Measurements from ENCODE around the gene DDRGK1. TPM values are rescaled to one million over a fixed set of nuclear protein-coding genes. Genes with fewer than 3 reads are reported as not detected.

Gene DDRGK1
- total and polyA plus RNA-seq, 2 of the 8 experiments (the other 6 are each of a cell fraction or from before 2014, with no cell fraction given), result 29.4 to 42.0 TPM

DNA sequence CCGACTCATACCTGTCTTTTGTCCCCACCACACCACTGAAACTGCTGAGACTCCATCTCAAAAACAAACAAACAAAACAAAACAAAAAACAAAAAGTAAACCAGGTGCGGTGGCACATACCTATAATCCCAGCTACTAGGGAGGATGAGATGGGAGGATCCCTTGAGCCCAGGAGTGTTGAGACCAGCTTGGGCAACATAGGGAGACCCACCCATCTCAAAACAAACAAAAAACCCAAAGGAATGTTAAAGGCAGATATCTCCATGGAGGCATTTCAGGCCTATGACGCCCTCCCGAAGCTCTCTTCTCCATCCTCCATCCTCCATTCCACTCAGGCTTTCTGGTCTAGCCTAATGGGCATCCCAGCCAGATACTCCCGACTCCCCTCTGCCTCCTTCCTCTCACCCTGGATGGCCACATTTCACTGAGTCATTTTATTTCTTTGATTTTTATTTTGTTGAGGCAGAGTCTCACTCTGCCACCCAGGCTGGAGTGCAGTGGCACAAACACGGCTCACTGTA is 37.8 kb upstream of the DDRGK1 start:
- CTCF ChIA-PET (ENCODE audit: partially characterized antibody), result interaction anchor here (0.6 to 6.2 kb wide), 3 partner anchors 8 to 179 kb away, joined by 3 to 47 read pairs (median 4); no protein-coding TSS in a partner anchor
- 95% methylated on average over 6 of the region's 6 CpGs; no CpG with 5 or more reads in 1 of the 2 experiments for WGBS, 2 experiments (ENCODE audit: extremely low coverage in 1 of 2, insufficient coverage in 1 of 2, insufficient read length in 1 of 2, insufficient replicate concordance in 2 of 2, low coverage in 1 of 2, low lambda C conversion rate in 2 of 2, missing lambda C conversion rate in 1 of 2)
- Histone ChIP-seq H2BK20ac (ENCODE audit: low read length) (no peak overlapping the region), H3K36me3 (ENCODE audit: control insufficient read depth in 2 of 4, insufficient read depth in 4 of 4, low read length in 3 of 4) (no peaks in the 10 kb centered on the region), H3K4me2 (ENCODE audit: insufficient read depth in 1 of 2, low read depth in 2 of 2, low read length in 2 of 2) (no peak overlapping the region), H2BK12ac (ENCODE audit: low read depth, low read length) (no peak overlapping the region), H3K14ac (ENCODE audit: insufficient read length) (no peak overlapping the region), H3K23me2 (ENCODE audit: low read depth, low read length) (peaks cover 16% of the 10 kb centered on the region; the same call in 1 of the 2 replicates), H3K4ac (replicated peaks; ENCODE audit: insufficient read length, low read depth, low read length) (no peak overlapping the region), H2BK5ac (ENCODE audit: low read depth, low read length) (no peak overlapping the region), H2BK120ac (replicated peaks; ENCODE audit: low read depth, low read length) (no peak overlapping the region), H3K4me1 (replicated peaks in 1 of 4; ENCODE audit: control insufficient read depth in 3 of 4, insufficient read depth in 4 of 4, low read length in 3 of 4) (peaks cover 0 to 19% (median 7%) of the 10 kb centered on the region in 4 experiments; a peak in 6 of 7 replicates), H3K4me3 (ENCODE audit: extremely low read depth in 1 of 4, insufficient read depth in 2 of 4, low read depth in 3 of 4, low read length in 4 of 4) (no peak overlapping the region), H3K79me1 (ENCODE audit: low read depth, low read length) (no peaks in the 10 kb centered on the region), H3K56ac (replicated peaks; ENCODE audit: insufficient read length, low read depth, low read length) (no peak overlapping the region), H3K79me2 (ENCODE audit: control insufficient read depth in 1 of 2, insufficient read depth in 2 of 2, low read length in 2 of 2) (no peaks in the 10 kb centered on the region), H3K27me3 (replicated peaks in 1 of 4; ENCODE audit: control insufficient read depth in 3 of 4, extremely low read depth in 1 of 4, insufficient read depth in 3 of 4, low read length in 3 of 4) (peaks cover 11 to 34% (median 28%) of the 10 kb centered on the region in 4 experiments), H2AFZ (ENCODE audit: low read length) (no peak overlapping the region), H3K23ac (ENCODE audit: insufficient read length) (no peak overlapping the region), H3K18ac (ENCODE audit: extremely low read depth, low read length) (no peak overlapping the region), H4K5ac (ENCODE audit: insufficient read length, low read depth, low read length) (no peak overlapping the region), H4K8ac (ENCODE audit: extremely low read depth, insufficient read depth, low read length) (no peak overlapping the region), H3K9ac (replicated peaks in 1 of 4; ENCODE audit: extremely low read depth in 1 of 4, low read depth in 3 of 4, low read length in 3 of 4) (no peak overlapping the region), H4K91ac (replicated peaks; ENCODE audit: insufficient read length, low read length) (no peak overlapping the region), H2BK15ac (ENCODE audit: low read length) (no peak overlapping the region), H2AK5ac (ENCODE audit: low read depth, low read length) (no peak overlapping the region), H4K20me1 (replicated peaks in 1 of 2; ENCODE audit: control insufficient read depth in 1 of 2, insufficient read depth in 2 of 2, low read length in 2 of 2) (peaks cover 0 to 9% of the 10 kb centered on the region in 2 experiments), H3K27ac (ENCODE audit: low read depth, low read length) (no peak overlapping the region), H3K9me3 (ENCODE audit: insufficient read depth in 2 of 2, low read depth in 1 of 2, low read length in 1 of 2) (no peaks in the 10 kb centered on the region)
- no peak for FAIRE-seq
- POLR2A ChIA-PET (ENCODE audit: partially characterized antibody), result interaction anchor here (0.8 to 4.5 kb wide), 4 partner anchors 10 to 58 kb away, joined by 3 to 61 read pairs (median 4); no protein-coding TSS in a partner anchor
- no peak for TF ChIP-seq GABPA (IDR thresholded peaks at IDR 0.05; ENCODE audit: borderline replicate concordance, insufficient read depth, low read length)
- no peak for TF ChIP-seq POLR2A (IDR thresholded peaks at IDR 0.05; ENCODE audit: control extremely low read depth in 1 of 2, low read depth in 2 of 2, low read length in 2 of 2)
- TF ChIP-seq EZH2 (IDR thresholded peaks at IDR 0.05; ENCODE audit: low read depth, low read length, severe bottlenecking), result no peak
- TF ChIP-seq KDM4A (IDR thresholded peaks at IDR 0.05; ENCODE audit: low read depth, low read length, severe bottlenecking), result no peak
- no peak for TF ChIP-seq TEAD4 (IDR thresholded peaks at IDR 0.05; ENCODE audit: low read depth, low read length)
- TF ChIP-seq JUND (IDR thresholded peaks at IDR 0.05; ENCODE audit: low read length), result no peak
- no peak for TF ChIP-seq CTBP2 (IDR thresholded peaks at IDR 0.05; ENCODE audit: borderline replicate concordance, insufficient read depth, insufficient read length, low read length)
- TF ChIP-seq CBX5 (IDR thresholded peaks at IDR 0.05; ENCODE audit: low read depth, low read length), result no peak
- TF ChIP-seq SIX5 (IDR thresholded peaks at IDR 0.05; ENCODE audit: low read depth, low read length), result no peak
- TF ChIP-seq, protein P1, sequence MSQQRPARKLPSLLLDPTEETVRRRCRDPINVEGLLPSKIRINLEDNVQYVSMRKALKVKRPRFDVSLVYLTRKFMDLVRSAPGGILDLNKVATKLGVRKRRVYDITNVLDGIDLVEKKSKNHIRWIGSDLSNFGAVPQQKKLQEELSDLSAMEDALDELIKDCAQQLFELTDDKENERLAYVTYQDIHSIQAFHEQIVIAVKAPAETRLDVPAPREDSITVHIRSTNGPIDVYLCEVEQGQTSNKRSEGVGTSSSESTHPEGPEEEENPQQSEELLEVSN (IDR thresholded peaks at IDR 0.05), result no peak
- no peak for DNase-seq (ENCODE audit: low read depth in 1 of 2, low spot score in 2 of 2)
